C4-2B (cell line): ENCODE results near the gene PREP.

Experiments
- CTCF ChIP-seq: fragments of 450-650 bp; conservative IDR thresholded peaks from 2 replicates; pipeline ENCODE4 v1.5.1; 2017; ENCODE audit warnings: mild to moderate bottlenecking
- ZFX ChIP-seq: fragments of 450-650 bp; IDR thresholded peaks from 2 replicates; pipeline ENCODE4 v1.6.1; 2017

GRCh38 chr6:105282631-105283585 is 120.0 kb downstream of the PREP start:
- TF ChIP-seq CTCF (no peak), ZFX (no peak)
